DMS 273 (cell line): Measurements from ENCODE around the gene GALNT9.

Experiments
- DNase-seq: peaks from one replicate; lab custom pipeline; 2025; ENCODE audit not compliant: unreplicated experiment; lab: John Stamatoyannopoulos, UW

GALNT9 gene

DNA sequence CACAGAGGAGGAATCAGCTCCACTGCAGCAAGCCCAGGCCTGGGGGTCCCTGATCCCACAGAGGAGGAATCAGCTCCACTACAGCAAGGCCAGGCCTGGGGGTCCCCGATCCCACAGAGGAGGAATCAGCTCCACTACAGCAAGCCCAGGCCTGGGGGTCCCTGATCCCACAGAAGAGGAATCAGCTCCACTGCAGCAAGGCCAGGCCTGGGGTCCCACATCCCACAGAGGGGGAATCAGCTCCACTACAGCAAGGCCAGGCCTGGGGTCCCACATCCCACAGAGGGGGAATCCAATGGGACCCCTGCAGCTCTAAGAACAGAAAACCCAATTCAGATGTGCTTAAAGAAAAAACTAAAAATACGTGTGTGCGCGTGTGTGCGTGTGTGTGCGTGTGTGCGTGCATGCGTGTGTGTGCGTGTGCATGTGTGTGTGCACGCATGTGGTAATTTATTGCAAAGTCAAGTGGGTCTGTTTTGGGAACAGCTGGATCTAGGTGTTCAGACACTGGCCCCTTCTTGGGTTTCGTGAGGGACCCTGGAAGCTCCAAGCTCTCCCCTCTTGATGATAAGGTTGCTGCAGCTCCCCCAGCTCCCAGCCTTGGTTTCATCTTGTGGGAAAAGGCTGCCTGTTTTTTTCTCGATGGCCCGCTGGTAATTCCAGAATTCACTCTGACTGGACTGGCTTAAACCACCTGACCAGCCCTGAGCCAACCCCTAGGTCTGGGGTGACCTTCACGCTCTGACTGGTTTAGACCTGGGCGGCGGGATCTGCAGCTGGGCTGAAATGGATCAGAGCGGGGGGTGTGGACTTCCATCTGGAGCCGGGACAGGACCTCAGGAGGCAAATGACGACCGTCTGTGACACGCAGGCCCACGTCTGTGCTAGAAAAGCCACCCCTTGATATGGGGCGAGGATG lies 47.1 kb downstream of the GALNT9 start:
- DNase-seq = no peak

DNA sequence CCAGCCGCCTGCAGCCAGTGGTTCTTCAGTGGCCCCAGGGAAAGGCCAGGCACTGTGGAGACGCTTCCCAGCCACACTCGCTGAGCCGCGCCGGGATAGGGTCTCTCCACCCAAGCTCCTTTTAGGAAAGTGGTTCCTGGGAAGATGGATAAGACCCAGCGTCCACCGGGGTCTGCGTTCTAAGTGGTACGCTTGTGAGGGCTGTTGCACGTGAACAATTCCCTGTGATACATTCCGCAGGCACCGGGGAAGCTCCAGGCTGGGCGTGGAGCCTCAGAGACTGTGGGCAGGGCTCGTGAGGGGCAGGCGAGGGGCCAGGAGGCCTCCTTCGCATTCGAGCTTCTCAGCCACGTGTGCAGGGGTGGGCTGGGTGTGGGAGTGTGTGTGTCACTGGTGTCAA lies 48.4 kb downstream of the GALNT9 start:
- DNase-seq = no peak

DNA sequence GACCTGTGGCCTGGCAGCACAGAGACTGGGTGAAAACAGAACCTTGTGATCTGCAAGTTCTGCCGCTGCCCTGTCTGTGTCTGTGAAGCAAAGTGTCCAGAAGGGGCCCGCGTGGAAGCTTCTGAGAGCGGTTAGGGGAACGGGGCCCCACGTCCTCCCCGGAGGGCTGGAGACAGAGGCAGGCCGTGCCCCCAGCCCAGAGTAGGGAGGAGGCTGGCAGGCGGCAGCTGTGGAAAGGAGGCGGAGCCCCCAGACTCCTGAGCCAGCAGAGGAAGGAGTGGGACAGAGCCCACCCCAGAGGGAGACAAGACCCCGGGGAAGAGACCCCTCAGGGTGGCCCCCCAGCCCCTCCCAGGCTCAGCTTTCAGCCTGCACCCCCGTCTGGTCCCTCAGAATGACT lies 49.0 kb downstream of the GALNT9 start:
- DNase-seq = no peak

DNA sequence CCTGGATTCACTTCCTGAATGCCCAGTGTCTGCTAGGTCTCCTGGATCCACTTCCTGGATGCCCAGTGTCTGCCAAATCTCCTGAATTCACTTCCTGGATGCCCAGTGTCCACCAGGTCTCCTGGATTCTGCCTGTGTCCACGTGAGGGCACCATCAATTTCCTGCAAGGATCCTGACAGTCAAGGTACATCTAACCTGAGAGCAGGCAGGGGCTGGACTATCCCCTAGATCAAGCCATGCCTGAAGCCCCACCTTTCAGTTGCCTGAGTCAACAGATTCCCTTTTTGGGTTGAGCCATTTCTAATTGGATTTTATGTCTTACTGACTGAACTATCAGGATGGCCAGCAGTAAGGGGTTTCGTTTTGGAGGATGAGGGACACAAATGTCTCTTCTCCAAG lies 49.5 kb downstream of the GALNT9 start:
- DNase-seq = no peak

DNA sequence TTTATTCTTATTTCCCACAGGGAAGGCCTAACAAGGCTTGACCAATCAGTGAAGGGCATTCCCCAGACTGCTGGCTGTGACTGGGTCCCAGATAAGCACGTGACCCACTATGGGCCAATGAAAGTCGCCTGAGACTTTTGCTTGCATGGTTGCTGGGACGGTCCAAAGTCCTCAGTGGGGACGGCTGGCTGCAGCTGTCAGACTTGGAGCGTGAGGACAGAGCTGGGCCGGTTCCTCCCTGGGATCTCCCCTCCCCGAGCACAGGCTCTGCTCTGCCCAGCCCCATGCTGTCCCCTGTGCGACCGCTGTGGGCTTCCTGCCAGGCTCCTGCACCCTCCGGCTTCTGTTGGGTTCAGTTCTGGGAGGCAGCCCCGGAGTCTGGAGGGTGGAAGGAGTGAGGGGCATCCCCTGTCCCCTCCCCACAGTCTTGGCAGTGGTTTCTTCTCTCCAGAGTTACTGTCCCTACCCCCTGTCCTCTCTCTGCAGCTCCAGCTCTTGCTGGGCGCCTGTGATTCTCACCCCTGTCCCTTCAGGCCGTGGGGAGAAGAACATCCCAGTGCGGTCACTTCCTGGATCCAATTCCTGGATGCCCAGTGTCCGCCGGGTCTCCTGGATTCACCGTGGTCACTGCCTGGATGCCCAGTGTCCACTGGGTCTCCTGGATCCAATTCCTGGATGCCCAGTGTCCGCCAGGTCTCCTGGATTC lies 50.1 kb downstream of the GALNT9 start:
- peak; percentile 40 for DNase-seq

DNA sequence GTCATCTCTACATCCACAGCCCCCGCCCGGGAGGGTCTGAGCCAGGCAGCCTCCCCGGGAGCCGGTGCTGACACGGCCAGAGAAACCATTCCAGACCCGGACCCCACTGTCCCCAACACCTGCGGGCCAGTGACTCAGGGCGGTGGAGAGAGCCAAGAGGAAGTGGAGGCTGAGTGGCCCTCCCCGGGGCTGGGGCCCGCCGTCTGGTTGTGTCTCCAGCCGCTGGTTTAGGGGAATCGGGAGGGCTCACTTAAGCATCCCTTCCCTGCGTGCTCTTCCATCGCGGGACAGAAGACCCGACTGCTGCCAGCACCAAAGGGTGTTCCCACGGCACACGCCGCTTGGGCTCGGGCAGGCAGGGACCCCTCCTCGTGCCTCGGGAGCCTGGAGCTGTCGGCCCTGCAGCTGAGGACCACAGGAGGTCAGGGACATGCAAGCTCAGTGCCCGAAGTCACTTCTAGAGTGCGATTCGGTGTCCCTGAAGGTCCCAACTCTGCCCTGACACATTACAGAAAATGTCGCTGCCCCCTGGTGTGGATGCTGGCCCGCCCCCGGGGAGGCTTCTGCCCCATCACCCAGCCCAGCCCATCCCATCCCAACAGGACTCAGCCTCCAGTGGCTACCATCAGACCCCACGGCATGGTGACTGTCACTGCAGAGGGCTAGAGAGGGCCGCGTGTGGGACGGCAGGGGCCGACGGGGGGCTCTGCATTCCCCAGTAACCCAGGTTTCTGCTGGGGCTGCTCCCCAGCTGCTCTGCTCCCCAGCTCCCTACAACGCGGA lies 50.8 kb downstream of the GALNT9 start:
- DNase-seq = no peak

DNA sequence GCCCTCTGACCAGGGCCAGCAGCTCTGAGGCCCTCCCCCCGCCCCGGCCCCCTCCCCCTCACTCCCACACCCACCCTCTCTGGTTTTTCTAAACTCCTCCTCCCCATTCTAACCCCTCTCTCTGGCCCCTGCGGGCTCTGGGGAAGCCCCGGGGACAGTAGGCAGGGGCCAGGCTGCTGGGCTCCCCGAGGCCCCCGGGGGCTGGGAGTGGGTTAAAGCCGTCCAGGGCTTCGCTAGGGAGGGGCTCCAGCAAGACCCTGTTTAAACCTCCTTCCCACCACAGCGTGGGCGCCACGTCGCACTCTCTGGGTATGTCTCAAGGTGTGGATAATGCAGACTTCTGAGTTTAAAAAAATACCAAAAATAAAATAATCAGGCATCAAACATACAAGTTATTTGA lies 51.4 kb downstream of the GALNT9 start:
- DNase-seq = no peak

DNA sequence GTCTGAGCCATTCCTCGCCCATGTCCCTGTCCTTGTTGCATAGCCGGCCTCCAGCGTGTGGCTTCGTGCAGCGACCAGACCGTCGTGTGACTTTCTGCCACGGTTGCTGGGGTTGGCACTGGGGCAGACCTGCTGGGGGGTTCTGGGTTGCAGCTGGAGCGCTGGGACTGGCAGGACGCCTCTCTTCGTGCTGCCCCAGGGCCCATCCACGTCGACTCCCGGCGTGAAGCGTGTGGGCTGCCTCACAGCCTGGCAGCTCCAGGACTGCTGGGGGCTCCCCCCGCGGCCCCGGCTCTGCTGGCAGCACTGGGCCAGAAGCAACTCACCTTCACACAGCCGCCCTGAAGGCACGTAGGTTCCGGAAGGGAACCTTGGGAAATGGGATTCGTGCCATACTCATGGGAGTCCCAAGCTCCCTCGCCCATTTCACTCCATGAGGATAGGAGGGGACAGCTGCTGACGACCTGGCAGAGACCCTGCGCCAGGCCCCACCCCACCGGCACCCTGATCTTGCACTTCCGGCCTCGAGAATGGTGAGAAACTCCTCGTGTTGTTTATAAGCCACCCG lies 51.9 kb downstream of the GALNT9 start:
- DNase-seq = no peak

DNA sequence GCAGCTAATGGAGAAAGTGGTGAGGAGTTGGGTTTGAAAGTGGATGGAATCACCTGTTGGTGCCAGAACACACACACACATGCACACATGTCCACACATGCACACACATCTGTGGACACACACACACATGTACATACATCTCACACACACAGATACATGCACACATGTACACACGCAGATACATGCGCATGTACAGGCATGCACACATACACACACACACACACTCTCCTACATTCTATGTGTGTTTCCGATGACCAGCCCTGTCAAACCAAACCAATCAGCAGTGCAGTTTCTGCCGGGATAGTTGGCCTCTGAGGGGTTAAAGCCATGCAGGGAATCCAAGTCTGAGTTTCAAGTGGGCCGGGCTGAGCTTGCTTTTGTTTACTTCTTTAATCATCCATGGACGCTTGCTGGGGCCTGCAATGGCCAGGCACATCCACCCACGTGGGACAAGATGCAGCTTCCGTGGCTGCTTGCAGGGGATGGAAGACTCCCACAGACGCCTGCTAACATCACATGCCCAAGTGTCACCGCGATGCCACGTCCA lies 52.5 kb downstream of the GALNT9 start:
- DNase-seq = no peak

DNA sequence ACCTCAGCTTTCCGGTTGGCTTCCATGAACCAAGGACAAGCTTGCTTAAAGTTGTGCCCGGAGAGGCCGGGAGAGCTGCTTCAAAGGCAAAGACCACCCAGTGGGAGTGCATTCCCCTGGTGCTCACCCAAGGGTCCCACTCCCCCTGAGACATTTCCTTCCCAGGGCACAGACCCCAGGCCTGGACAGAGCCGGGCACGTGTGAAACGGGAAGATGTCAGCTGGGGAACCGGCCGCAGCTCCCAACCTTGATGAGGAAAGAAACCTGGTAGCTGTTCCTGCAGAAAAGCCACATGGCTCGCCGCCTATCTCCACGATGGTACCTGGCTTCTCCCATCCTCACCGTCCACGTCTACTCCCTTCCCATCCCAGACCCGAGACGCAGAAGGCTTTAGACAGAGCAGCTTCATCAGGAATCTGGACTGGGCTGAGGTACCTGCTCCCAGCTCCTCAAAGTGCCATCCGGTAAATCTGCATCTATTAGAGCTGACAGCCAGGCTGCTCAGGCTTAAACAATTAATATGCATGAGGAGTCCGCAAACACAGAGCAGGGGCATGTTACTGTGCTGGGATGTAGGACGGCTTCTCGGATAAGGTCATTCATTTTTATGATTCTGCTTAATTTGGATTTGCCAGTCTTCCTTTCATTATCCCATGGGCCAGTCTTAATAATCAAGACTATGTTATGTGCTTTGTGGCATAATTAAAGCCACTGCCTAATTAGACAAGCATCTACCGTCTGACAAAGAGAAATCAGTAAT lies 53.1 kb downstream of the GALNT9 start:
- no peak for DNase-seq

DNA sequence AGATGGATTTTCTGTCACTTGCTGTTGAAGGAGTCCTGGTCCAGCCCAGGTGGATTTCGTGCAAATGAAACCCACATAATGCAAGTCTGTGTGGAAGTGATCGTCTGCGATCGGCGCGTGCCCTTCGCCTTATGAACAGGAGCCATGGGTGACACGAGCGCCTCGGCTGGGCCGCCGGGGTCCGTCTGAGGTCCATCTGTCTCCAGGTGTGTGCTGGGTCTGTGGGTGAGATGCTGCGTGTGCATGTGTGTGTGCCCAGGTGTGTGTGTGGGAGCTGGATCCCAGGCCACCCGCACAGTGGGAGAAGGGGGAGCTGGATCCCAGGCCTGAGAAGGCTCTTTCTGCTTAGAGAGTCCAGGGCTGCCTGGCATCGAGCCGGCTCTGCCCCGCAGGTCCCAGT lies 53.8 kb downstream of the GALNT9 start:
- DNase-seq = no peak

DNA sequence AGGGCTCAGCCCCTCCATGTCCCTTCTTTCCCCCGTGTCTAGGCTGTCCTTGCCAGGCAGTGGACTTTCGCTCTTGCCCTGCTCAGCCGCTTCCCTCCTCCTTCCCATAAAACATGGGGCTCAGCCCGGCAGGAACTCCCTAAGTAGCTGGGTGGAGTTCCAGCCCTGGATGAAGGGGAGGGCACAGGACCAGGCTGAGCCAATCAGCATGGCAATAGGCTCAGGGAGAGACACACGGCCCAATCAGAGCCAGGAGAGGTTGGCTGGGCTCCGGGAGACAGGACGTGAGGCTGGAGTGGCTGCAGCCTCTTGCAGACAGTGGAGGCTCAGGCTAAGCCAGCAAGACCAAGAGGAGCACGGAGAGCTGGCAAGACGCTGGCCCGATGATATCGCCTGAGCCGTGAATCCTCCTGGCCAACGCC lies 54.3 kb downstream of the GALNT9 start:
- DNase-seq = peak; percentile 68

DNA sequence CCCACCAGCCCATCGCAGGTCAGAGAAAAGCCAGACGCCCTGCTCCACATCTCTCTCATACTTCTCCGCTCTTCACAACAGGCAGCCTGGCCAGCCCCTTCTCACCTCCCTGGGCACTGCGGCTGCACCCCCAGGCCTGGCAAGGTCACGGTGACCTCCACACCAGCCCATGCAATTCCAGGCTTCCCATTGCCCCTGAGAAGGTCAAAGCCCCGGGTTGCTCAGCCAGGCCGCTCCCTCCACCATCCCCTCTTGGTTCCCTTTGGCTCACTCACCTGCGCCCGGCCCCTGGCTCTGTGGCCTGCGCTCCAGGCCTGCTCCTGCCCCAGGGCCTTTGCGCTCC lies 55.4 kb downstream of the GALNT9 start:
- no peak for DNase-seq

DNA sequence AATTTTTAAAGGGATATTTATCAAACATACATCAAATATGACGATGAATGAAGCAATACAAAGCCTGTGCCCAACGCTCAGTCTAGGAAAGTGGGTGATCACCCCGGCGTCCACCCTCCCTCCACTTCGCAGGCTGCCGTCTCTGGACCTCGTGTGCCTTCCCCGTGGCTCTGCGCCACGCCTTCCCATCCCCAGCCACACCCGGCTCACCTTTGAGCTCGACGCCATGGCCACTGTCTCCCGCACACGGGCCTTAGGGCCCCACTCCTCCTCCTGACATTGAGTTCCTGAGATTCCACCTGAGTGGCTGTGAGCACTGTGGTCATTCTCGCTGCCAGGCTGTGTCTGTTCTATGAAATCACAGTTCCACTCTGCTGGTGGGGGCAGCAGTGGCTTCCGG lies 56.7 kb downstream of the GALNT9 start:
- no peak for DNase-seq

DNA sequence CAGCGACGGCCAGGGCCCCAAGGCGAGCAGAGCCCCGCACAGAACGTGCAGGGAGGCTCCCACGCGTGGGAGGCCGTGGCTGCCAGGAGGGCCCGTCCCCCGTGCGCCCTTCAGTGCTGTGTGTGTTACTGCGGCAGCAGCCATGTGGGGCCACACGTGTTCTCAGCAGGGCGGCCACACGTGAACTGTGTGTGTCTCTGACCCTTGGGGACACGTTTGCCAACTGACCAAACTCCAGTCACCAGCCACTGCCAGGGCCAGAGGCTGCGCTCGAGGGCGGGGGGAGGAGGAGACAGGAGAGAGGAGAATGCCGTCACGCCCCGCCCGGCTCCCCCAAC lies 57.7 kb downstream of the GALNT9 start:
- no peak for DNase-seq

DNA sequence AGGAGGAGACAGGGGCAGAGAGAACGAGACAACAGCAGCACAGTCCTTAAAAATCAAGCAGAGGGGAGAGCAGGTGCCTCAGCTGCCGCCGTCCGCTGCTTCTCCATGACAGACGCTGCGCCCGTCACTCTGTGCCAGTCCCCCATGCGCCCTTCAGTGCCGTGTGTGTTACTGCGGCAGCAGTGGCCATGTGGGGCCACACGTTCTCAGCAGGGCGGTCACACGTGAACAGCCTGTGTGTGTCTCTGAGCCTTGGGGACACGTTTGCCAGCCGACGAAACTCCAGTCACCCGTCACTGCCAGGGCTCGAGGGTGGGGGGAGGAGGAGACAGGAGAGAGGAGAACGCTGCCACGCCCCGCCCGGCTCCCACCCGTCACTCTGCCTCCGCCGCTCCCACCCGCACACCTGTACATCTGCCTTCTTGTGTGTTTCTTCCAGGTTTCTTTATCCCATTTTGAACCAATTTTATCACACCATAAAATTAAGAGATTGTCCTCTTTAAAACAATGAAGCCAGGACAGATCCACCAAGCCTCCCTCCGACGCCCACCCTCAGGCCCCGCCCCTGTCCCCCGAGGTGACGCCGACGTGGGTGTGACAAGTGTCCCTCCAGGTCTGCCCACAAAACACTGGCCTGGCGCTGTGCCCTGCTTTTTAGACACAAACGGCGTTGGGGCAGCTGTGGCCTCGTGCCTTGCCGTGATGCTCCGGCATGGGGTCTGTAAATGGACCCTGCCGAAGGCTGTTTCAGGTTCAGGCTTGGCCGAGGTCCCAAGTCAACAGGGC lies 58.2 kb downstream of the GALNT9 start:
- no peak for DNase-seq

DNA sequence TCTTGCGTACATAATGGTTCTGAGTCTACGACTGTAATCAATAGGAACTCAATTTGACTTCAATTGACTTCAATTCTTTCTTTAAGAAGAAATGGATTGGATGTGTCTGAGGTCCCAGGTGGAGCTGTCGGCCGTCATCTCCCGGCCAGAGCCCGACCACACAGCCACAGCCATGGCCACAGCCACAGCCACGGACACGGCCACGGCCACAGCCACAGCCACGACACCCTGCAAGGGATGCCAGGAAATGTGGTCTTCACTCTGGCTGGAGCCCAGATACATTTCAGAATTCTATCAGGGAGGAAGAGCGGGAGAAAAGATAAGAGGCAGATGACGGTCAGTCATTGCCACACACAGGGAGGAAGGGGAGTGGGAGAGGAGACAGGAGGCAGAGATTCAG lies 58.9 kb downstream of the GALNT9 start:
- no peak for DNase-seq

DNA sequence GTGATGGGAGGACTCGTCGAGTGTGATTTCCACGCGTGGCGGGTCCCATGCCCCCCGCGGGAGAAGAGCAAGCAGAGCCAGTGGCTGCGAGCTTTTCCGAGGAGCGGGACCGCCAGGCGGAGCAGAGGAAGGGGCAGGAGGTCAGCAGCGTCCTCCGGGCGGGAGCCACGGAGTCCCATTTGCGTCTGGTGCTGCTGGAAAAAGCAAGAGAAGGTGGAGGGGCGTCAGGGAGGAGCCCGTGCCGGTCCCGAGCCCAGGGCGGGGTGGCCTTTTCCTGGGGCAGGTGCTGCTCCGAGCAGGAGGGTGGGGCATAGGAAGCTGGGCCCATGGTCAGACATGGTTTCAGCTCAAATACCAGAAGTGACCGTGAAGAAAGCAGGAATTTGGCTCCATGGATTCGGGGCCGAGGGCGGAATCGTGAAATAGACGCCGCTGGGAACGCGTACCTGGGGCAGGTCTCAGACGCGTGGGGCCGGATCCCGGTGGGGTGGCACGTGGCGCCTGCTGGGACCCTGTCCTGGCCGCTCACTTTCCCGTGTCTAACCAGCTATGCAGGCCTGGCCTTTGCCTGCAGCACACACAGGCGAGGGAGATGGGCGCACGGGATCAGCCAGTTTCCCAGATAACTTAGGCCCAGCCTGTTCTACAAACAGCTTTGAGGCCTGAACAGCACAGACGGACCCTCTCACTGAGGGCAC lies 60.0 kb downstream of the GALNT9 start:
- no peak for DNase-seq

DNA sequence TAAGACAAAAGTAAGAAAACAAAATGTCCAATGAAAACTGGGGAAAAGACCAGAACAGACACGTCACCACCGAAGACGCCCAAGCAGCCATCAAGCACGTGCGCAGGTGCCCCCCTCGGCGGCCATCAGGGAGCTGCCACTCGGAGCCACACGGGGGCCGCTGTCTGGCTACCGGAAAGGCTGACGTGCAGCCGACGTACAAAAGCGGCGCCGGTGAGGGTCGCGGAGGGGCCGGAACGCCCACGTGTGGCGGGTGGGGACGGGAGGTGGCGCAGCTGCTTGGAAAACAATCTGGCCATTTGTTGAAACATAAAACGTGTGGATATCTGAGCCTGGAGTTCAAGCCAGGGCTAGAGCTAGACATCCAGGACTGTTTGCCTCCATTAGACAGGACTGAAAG lies 60.7 kb downstream of the GALNT9 start:
- peak; percentile 39 for DNase-seq
